Stimulated activated CD8-positive, alpha-beta memory T cell treated with anti-CD3 and anti-CD28 coated beads, Interleukin-4, amount 100 ng/mL, for 1 hour (primary cell): ENCODE data around the gene ZNF655.
A peak's percentile ranks its signal among the peaks of the same experiment; 100 is the strongest.
"Not testable (repeated sequence)": the region's sequence is repeated elsewhere in the genome, so short reads cannot be mapped to it uniquely, and the experiment has no call there.

Experiments used
- DNase-seq, 2 donors: peaks; one replicate each; pipeline ENCODE4 v3.0.0-alpha.2; 2020; ENCODE audit warnings: low read depth in 2 of 2, low spot score in 1 of 2

The ZNF655 gene

GRCh38 chr7:99558306-99559174, at the start of gene ZNF655:
ZNF655 (plus strand) TSS chr7:99558642; CDS start chr7:99560560, 1,918 bp downstream.
- peak; percentile 75 to 82 for DNase-seq

GRCh38 chr7:99514050-99514449, 44.4 kb upstream of the ZNF655 start:
- no peak for DNase-seq

GRCh38 chr7:99521399-99521798, 37.0 kb upstream of the ZNF655 start:
- no peak for DNase-seq

GRCh38 chr7:99525713-99526440, 32.6 kb upstream of the ZNF655 start:
- DNase-seq: no peak

GRCh38 chr7:99531354-99531765, 27.1 kb upstream of the ZNF655 start:
- DNase-seq: no peak

- DNase-seq: no peak
Observed at GRCh38 chr7:99535667-99536066, 22.8 kb upstream of the ZNF655 start.

GRCh38 chr7:99539213-99539811, 19.1 kb upstream of the ZNF655 start:
- no peak for DNase-seq

GRCh38 chr7:99540542-99540941, 17.9 kb upstream of the ZNF655 start:
- DNase-seq: no peak

GRCh38 chr7:99541212-99541611, 17.2 kb upstream of the ZNF655 start:
- DNase-seq: no peak

GRCh38 chr7:99543081-99543671, 15.3 kb upstream of the ZNF655 start:
- no peak for DNase-seq

- DNase-seq: no peak
Observed at GRCh38 chr7:99543916-99544315, 14.5 kb upstream of the ZNF655 start.

- DNase-seq: not testable (repeated sequence)
Observed at GRCh38 chr7:99545308-99545707, 13.1 kb upstream of the ZNF655 start.

GRCh38 chr7:99549545-99549944, 8.9 kb upstream of the ZNF655 start:
- DNase-seq: not testable (repeated sequence)

GRCh38 chr7:99551334-99551733, 7.1 kb upstream of the ZNF655 start:
- no peak for DNase-seq

GRCh38 chr7:99551767-99552463, 6.5 kb upstream of the ZNF655 start, which contains the start of gene FAM200A:
FAM200A (minus strand) TSS chr7:99552114; CDS start chr7:99548407, 3,707 bp downstream.
- DNase-seq: peak; percentile 64 to 74

GRCh38 chr7:99553039-99553438, 5.4 kb upstream of the ZNF655 start:
- DNase-seq: no peak

- DNase-seq: no peak
Observed at GRCh38 chr7:99554939-99555338, 3.5 kb upstream of the ZNF655 start.

- no peak for DNase-seq
Observed at GRCh38 chr7:99557196-99557607, 1.2 kb upstream of the ZNF655 start.

- no peak for DNase-seq
Observed at GRCh38 chr7:99557940-99558305, 519 bp upstream of the ZNF655 start.

- no peak for DNase-seq
Observed at GRCh38 chr7:99559175-99559915, 903 bp downstream of the ZNF655 start.
